ENCODE data around the gene NLGN1.

- TF ChIP-seq LEF1 (IDR thresholded peaks at IDR 0.05) (no peak), BRCA1 (IDR thresholded peaks at IDR 0.05) (no peak), BRCA1 (CRISPR knock-in tag; IDR thresholded peaks at IDR 0.05) (no peak), FOXK2 (conservative IDR thresholded peaks at IDR 0.05 in 1 of 2, IDR thresholded peaks at IDR 0.05 in 1 of 2; ENCODE audit: low read depth in 2 of 2) (no peak), KLF1 (tag; IDR thresholded peaks at IDR 0.05) (no peak), ZNF764 (CRISPR knock-in tag; IDR thresholded peaks at IDR 0.05; ENCODE audit: low read depth) (no peak), FOXO4 (CRISPR knock-in tag; IDR thresholded peaks at IDR 0.05) (no peak), E2F6 (IDR thresholded peaks at IDR 0.05; ENCODE audit: borderline replicate concordance in 1 of 2, extremely low read depth in 1 of 2, insufficient read depth in 1 of 2, insufficient read length in 1 of 2, low read depth in 1 of 2, low read length in 1 of 2, poor library complexity in 1 of 2, severe bottlenecking in 1 of 2) (no peak), SRSF3 (IDR thresholded peaks at IDR 0.05; ENCODE audit: insufficient read depth, low read length) (no peak), ZBED1 (IDR thresholded peaks at IDR 0.05) (no peak)
Observed at GRCh38 chr3:174315225-174315624, 917.7 kb downstream of the NLGN1 start.
